Measurements from ENCODE around the gene YTHDF2.

DNA sequence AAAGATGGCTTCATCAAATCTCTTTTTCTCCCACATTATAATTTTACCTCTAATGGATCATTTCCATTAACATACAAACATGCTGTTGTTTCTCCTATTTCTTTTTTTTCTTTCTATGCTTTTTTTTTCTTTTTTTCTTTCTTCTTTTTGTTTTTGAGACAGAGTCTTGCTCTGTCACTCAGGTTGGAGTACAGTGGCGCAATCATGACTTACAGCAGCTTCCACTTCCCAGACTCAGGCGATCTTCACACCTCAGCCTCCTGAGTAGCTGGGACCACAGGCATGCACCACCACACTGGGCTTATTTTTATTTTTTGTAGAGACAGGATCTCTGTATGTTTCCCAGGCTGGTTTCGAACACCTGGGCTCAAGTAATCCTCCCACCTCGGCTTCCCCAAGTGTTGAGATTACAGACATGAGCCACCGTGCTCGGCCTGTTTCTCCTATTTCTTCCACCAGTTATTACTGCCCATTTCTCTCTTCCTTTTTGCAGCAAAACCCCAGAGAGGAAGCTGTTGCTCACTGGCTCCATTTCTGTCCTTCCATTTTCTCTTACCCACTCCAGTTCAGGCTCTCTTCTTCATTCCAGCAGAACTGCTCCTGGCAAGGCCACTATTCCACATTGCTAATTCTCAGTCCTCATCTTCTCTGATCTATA is 43.1 kb downstream of the YTHDF2 start:
- TF ChIP-seq POLR2A (IDR thresholded peaks at IDR 0.05) = no peak
- TF ChIP-seq, protein P1, sequence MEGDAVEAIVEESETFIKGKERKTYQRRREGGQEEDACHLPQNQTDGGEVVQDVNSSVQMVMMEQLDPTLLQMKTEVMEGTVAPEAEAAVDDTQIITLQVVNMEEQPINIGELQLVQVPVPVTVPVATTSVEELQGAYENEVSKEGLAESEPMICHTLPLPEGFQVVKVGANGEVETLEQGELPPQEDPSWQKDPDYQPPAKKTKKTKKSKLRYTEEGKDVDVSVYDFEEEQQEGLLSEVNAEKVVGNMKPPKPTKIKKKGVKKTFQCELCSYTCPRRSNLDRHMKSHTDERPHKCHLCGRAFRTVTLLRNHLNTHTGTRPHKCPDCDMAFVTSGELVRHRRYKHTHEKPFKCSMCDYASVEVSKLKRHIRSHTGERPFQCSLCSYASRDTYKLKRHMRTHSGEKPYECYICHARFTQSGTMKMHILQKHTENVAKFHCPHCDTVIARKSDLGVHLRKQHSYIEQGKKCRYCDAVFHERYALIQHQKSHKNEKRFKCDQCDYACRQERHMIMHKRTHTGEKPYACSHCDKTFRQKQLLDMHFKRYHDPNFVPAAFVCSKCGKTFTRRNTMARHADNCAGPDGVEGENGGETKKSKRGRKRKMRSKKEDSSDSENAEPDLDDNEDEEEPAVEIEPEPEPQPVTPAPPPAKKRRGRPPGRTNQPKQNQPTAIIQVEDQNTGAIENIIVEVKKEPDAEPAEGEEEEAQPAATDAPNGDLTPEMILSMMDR (IDR thresholded peaks at IDR 0.05) = no peak

Data from heart left ventricle (tissue), 13 donors.